Measurements from ENCODE around the gene SPEM3.

SPEM3 gene

DNA sequence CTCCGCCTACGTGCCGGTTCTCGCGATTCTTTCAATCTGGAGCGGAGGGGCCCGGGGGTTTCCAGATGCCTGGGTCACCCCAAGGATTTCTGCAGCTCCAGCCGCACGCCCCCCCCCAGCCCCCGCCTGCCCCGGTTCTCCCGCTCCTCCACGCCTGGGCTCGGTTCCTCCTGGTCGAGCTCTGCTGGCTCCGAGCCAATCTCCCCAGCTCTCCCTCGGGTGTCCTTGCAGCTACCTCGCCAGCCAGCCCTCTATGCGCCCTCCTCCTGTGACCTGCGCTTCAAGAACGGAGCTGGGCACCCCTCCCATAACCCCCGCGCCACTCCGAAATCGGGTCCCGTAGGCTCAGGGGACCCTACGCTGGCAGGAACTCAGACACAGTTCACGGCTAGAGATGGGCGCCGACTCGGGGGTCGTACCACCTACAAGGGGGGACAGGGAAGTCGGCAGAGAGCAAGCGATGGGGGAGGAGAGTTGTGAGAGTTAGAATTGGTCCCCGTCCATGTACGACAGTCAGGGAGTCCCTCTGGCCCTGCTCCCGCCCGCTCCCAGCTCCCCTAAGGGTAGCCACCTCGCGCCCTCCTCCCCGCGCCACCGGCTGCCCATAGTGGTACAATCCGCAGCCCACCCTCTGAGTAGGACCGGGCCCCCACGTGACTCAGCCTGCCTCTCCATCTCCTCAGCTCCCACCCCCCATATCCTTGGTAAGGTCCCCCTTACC, 11.6 kb downstream of the SPEM3 start:
- no peak for TF ChIP-seq CTCF (IDR thresholded peaks at IDR 0.05; ENCODE audit: low read depth, low read length)
- DNase-seq (ENCODE audit: low read depth in 2 of 2) = peak; percentile 12 to 23
- peak overlapping the region; percentile 48 to 50 for H3K4me3 ChIP-seq (replicated peaks in 1 of 2; ENCODE audit: low read depth in 2 of 2, low read length in 2 of 2)

DNA sequence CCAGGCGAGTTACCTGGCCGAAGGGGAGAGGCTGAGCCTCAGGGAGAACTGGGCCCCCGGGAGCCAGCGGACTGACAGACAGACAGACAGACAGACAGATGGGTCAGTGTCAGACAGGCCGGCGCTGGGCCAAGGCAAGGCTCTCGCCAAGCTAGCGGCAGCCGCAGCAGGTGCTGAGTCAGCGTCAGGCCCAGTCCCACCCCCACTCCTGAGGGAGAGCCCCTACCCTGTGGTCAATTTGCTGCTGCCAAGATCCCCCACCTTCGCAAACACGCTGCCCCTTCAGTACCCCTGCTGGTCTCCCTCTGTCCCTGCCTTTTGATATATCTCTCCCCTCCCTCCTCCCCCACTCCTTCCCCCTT, 12.2 kb downstream of the SPEM3 start:
- DNase-seq (ENCODE audit: low read depth in 2 of 2) = peak; percentile 20 to 40
- peak overlapping the region in 1 of 2 donors; percentile 50 for H3K4me3 ChIP-seq (replicated peaks in 1 of 2; ENCODE audit: low read depth in 2 of 2, low read length in 2 of 2)
- peak; percentile 14 for TF ChIP-seq CTCF (IDR thresholded peaks at IDR 0.05; ENCODE audit: low read depth, low read length)

GRCh38 chr17:7441266-7441665, 12.6 kb downstream of the SPEM3 start:
- H3K4me3 ChIP-seq (replicated peaks in 1 of 2; ENCODE audit: low read depth in 2 of 2, low read length in 2 of 2) = no peak overlapping the region
- no peak for TF ChIP-seq CTCF (IDR thresholded peaks at IDR 0.05; ENCODE audit: low read depth, low read length)
- no peak for DNase-seq (ENCODE audit: low read depth in 2 of 2)

DNA sequence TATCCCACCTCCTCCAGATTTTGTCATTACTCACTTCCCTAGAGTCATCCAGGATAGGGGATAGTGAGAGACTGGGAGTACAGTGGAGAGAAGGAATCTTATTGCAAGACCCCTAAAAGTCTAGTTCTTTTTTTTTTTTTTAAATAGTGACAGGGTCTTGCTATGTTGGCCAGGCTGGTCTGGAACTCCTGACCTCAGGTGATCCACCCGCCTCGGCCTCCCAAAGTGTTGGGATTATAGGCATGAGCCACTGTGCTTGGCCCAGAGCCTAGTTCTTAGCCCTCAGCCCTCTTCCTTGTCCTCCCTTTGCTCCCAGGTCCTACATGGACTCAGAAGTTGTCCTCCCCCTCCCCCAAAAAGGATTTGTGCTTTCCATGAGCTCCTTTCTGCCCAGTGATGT, 13.5 kb downstream of the SPEM3 start:
- TF ChIP-seq CTCF (IDR thresholded peaks at IDR 0.05; ENCODE audit: low read depth, low read length) = no peak
- DNase-seq (ENCODE audit: low read depth in 2 of 2) = no peak
- H3K4me3 ChIP-seq (replicated peaks in 1 of 2; ENCODE audit: low read depth in 2 of 2, low read length in 2 of 2) = no peak overlapping the region

GRCh38 chr17:7443499-7444485, 15.1 kb downstream of the SPEM3 start:
- TF ChIP-seq CTCF (IDR thresholded peaks at IDR 0.05; ENCODE audit: low read depth, low read length) = no peak
- no peak overlapping the region for H3K4me3 ChIP-seq (replicated peaks in 1 of 2; ENCODE audit: low read depth in 2 of 2, low read length in 2 of 2)
- peak; percentile 44 to 89 for DNase-seq (ENCODE audit: low read depth in 2 of 2)

GRCh38 chr17:7444682-7445618, 16.3 kb downstream of the SPEM3 start, which contains the start of gene CHRNB1:
Gene CHRNB1, plus strand, starts transcription at chr17:7445061. Its CDS starts 67 bp downstream, at chr17:7445128.
- peak; percentile 43 to 45 for DNase-seq (ENCODE audit: low read depth in 2 of 2)

More at GRCh38 chr17:7444682-7445618, 16.3 kb downstream of the SPEM3 start, which contains the start of gene CHRNB1:
- peak within 1 kb of the TSS; percentile 32 to 36 for H3K4me3 ChIP-seq (replicated peaks in 1 of 2; ENCODE audit: low read depth in 2 of 2, low read length in 2 of 2)
- TF ChIP-seq CTCF (IDR thresholded peaks at IDR 0.05; ENCODE audit: low read depth, low read length) = no peak
